NT2/D1 (cell line): Measurements from ENCODE around the gene SENP8.

Source experiments
- SUZ12 ChIP-seq: IDR thresholded peaks from 2 replicates; pipeline ENCODE4 v1.6.1; 2011; ENCODE audit not compliant: insufficient read length, insufficient read depth; ENCODE audit errors: extremely low read depth
- YY1 ChIP-seq: IDR thresholded peaks from 2 replicates; pipeline ENCODE4 v1.6.1; 2011; ENCODE audit not compliant: insufficient read length, insufficient read depth
- ZNF274 ChIP-seq: IDR thresholded peaks from 2 replicates; pipeline ENCODE4 v1.6.1; 2011; ENCODE audit warnings: mild to moderate bottlenecking, low read depth, low read length

DNA sequence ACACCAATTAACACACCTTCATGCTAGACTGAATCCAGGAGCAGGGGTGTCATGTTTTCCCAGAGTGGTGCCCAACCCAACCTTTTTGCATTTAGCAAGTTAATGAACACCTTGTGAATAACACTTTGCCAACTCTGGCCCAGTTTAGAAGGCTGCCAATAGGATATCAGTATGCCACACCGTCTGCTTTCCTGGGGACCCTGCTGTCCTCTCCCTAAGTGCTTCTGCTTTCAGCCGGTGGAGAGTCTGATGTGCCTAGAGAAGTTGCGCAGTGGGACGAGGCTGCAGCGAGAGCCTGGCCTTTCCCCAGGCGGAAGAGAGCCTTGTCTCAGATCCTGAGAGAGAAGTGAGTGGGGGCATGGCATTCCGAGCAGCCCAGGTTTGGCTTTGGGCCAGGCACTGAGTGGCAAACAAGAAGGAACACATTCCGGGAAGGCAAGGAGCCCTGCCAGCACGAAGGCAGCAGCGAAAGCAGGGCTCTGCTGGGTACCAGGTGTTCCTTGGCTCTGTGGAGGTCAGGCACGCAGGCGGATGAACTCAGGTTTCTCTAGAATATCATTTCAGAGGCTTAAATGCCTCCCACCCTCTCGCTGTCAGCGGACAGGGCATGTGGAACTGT lies 36.9 kb downstream of the SENP8 start:
- TF ChIP-seq SUZ12: no peak
- no peak for TF ChIP-seq ZNF274
- TF ChIP-seq YY1: no peak
